NCI-H2196 (cell line): ENCODE measurements around the gene TRIM43.
"Not testable (repeated sequence)": the region's sequence is repeated elsewhere in the genome, so short reads cannot be mapped to it uniquely, and the experiment has no call there.

Experiments used
- DNase-seq: peaks from one replicate; lab custom pipeline; 2025; ENCODE audit not compliant: unreplicated experiment; lab: John Stamatoyannopoulos, UW

The TRIM43 gene

DNA sequence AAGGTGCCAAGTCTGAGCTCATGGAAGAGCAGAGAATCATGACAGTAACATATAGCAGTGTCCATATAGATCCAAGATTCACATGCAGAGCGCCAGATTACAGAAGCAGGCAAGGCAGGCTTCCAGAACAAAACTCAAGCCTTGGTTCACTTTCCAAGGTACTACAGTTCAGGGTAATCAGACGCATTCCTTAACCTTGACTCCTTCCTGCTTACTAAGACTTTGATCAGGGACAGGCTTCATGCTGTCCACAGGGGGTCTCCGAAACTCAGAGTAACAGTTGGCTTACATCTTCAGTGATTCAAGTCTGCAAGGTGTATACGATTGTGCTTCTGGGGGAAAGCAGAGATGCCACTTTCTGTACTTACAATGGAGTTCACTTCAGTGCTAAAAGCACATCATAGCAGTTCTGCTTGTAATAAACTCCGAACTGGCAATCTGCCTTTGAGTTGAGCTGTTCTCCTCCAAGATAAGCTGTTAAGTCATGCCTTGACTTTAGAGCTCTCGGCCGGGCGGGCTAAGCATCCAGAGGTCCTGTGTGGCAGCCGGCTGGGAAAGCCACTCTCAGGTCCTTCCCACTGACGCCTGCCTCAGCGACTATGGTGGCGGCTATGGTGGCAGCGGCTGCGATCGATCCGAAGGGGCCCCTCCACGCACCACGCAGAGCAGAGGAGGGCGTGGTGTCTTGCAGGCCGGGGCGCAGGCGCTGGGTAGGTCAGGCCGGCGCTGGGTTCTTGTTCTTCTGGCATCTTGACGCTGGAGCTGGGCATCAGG lies 48.9 kb downstream of the TRIM43 start:
- not testable (repeated sequence) for DNase-seq

DNA sequence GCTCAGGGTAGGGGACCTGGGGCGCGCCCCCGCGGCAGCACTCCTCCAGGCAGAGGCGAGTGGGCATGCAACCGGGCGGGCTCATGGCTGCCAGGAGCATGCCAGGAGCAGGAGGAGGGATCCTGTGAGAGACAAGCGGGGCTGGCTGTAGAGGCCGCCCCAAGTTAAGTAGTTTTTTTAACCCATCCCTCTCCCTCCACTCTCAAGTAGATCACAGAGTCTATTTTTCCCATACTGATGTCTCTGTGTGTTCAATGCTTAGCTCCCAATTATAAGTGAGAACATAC lies 49.4 kb downstream of the TRIM43 start:
- DNase-seq = not testable (repeated sequence)

DNA sequence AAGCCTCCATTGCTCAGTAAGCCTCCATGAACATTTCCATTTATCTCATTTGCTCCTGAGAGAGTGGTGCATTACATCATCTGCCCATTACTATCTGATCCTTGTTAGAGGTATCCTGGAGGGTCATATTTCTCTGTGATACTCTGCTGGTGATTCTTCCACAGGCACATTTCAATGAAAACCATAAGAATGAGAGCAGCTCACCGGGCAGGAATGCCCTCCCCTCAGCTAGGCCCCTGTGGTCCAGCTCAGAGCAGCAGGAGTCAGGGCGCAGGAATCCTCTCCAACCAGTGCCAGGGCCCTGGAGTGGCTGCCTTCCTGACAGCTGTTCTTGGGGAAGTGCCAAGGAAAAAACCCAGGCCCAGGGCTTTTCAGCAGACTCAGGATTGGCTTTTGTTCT lies 50.0 kb downstream of the TRIM43 start:
- peak; percentile 7 for DNase-seq

DNA sequence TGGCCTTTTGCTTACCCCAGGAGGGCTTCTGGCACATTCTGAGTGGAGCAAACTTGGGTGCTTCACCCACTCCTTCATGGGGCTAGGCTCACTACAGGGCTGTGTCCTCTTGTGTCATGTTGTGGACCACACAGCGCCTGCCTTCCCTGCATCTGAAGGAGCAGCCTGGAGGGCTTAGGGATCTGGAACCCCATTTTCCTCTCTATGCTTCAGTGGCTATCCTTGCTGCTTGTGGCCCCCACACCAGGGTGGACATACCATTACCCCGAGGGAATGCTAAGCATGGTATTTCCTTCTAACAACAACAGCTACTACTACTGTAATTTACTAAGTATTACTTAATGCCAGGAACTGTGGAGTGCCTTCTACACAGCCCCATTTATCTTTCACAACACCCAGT lies 50.6 kb downstream of the TRIM43 start:
- not testable (repeated sequence) for DNase-seq

DNA sequence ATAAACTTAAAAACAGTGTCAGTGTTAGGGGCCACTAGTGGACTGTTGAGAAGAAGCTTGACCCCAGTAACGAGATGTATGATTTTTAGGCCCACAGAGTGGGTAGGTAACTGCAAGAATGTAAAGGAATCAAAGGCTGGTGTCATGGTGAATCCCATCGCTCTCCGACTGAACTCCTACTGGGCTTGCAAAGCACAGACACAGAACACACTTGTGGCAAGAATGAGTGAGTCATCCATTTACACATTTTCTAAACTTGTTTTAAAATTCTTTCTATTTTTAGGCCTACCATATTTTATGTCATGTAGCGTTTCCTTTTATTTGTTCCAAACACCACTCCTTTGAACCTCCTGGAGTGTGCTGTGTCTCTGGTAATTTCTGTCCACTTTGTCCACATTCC lies 51.1 kb downstream of the TRIM43 start:
- DNase-seq = not testable (repeated sequence)

DNA sequence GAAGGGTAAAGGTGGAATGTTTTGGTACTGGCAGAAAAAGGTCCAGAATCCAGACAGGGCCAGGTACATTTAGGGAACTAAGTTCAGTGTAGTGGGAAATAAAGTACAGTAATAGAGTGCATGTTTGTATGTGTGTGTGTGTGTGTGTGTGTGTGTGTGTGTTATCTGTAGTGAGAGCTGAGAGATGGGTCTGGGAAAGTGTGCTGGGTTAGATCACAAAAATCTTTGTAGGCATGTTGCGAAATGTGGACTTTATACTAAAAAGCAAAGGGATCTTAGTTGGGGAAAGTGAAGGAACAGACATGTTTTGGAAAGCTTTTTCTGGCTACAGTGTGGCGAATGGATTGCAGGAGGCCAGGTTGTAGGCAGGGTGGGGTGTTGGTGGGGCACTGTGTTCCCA lies 53.5 kb downstream of the TRIM43 start:
- not testable (repeated sequence) for DNase-seq

DNA sequence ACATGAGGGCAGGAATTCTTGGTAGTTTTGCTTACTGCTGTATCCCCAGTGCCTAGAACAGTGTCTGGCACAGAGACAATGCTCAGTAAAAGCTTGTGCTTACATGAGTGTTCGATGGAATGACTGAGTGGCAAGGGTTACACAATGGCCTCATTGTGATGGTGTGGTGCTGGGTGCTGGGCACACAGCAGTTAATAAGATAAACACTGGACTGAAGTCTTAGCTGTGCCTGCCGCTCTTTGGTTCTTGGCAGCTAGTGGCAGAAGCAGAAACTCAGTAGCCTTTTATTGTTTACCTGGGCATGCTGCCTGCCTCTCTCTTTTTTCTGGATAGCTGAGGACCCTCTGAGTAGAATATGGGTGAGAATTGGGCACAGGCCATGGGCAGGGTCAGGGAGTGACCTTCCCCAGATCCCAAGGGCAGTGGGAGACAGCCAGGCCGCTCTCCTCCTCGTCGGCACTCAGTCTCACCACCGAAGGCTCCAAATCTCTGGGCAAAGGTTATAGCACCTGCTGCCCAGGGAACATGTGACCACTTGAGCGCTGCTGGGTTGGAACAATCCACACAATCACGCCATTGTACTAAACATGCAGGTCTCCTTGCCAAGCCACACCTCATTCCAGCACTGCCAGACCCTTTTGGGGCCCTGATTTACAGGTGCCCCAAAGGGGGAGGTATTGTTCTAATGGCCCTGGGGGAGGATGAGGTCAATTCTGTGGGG lies 54.6 kb downstream of the TRIM43 start:
- DNase-seq = not testable (repeated sequence)

DNA sequence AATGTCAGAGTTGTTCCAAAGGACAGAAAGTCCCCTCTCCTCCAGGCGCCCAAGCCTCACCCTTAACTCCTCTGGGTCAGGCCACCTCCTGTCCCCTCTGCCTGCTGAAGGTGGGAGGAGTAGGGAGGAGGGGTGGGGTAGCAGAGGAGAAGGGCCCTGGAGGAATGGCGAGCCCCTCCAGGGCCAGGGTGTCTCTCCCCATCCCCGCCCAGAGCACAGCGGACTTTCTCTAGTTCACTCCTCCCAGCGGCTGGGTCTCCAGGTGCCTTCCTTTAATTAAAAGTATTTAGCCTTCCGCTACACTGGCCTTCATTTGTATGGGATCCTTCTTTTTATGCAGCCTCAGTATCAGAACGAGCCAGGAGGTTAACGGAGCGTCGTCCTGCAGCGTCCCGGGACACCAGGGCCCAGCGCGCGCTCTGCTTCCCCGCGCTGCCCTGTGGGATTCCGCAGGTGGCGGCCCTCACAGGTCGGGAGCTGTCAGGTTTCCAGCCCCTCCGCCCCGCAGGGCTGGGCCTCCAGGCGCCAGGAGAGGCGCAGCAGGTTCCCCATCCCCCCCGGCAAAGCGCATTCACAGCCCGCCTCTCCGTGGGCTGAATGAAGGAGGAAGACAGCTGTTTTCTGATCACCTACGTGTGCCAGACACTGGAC lies 57.2 kb downstream of the TRIM43 start:
- DNase-seq = not testable (repeated sequence)
